H1 (cell line): ENCODE measurements around the gene CITED4. TPM values are rescaled to one million over a fixed set of nuclear protein-coding genes. Genes with fewer than 3 reads are reported as not detected.

Source experiments
- CBX8 ChIP-seq: fragments of 300-800, 300-1000 bp; sonication (generic); IDR thresholded peaks from 2 replicates; pipeline ENCODE4 v1.7.1; 2016; ENCODE audit warnings: low read depth, low read length, borderline replicate concordance
- polyA plus RNA-seq, 7 experiments: library from polyadenylated mRNA; depleted of rRNA in 3 of 7; stranded (reverse) in 5 of 7; unstranded in 2 of 7; fragments of >200 nt in 5 of 7; fragments of 200-250 nt in 2 of 7; gene quantifications; 1 replicate in 5 of 7; 2 replicates in 1 of 7; 4 replicates in 1 of 7; pipeline versions ENCODE4 v1.2.1 to v1.2.3, GENCODE V29; 2011 to 2013; ENCODE audit warnings: missing spikeins in 2 of 7, mixed read lengths in 2 of 7
- total RNA-seq: library from RNA; stranded (reverse); fragmentation: NEBNext Ultra II Directional; extraction: Animal tissue kit (Norgen Biotek cat#: 25700); gene quantifications from 2 replicates; pipeline ENCODE4 v1.2.1, GENCODE V29; 2021

CITED4 gene
- total and polyA plus RNA-seq, 2 of the 8 experiments (the other 6 are each of a cell fraction or from before 2014, with no cell fraction given) = 5.4 to 16.3 TPM

GRCh38 chr1:40892354-40892753 lies 30.2 kb upstream of the CITED4 start (continued):
- TF ChIP-seq CBX8 = no peak
